ENCODE measurements around the gene ITPR2.

ITPR2 gene

GRCh38 chr12:26773313-26774104 lies 59.5 kb downstream of the ITPR2 start:
- Histone ChIP-seq H3K79me2 (ENCODE audit: insufficient read depth, low read length) (no peaks in the 10 kb centered on the region), H3K9me2 (replicated peaks; ENCODE audit: low read depth, low read length) (no peaks in the 10 kb centered on the region), H3F3A (ENCODE audit: low read depth) (no peaks in the 10 kb centered on the region), H3K9ac (ENCODE audit: low read depth, low read length, poor library complexity, severe bottlenecking) (no peak overlapping the region), H3K4me3 (ENCODE audit: low read length, poor library complexity, severe bottlenecking) (no peak overlapping the region), H4K20me1 (ENCODE audit: insufficient read depth, low read length, poor library complexity, severe bottlenecking) (no peaks in the 10 kb centered on the region), H3K36me3 (ENCODE audit: insufficient read depth, low read length) (no peaks in the 10 kb centered on the region), H3K9me3 (ENCODE audit: insufficient read depth, low read depth, low read length) (no peaks in the 10 kb centered on the region), H3K4me2 (ENCODE audit: low read depth, low read length, poor library complexity, severe bottlenecking) (no peak overlapping the region), H3K27me3 (ENCODE audit: insufficient read depth, low read length, poor library complexity, severe bottlenecking) (no peaks in the 10 kb centered on the region), H3K4me1 (ENCODE audit: insufficient read depth, low read length, poor library complexity, severe bottlenecking) (peaks cover 17% of the 10 kb centered on the region), H2AFZ (ENCODE audit: low read length) (no peak overlapping the region)
- TF ChIP-seq EZH2phosphoT487 (IDR thresholded peaks at IDR 0.05; ENCODE audit: borderline replicate concordance): no peak
- TF ChIP-seq, protein P1, sequence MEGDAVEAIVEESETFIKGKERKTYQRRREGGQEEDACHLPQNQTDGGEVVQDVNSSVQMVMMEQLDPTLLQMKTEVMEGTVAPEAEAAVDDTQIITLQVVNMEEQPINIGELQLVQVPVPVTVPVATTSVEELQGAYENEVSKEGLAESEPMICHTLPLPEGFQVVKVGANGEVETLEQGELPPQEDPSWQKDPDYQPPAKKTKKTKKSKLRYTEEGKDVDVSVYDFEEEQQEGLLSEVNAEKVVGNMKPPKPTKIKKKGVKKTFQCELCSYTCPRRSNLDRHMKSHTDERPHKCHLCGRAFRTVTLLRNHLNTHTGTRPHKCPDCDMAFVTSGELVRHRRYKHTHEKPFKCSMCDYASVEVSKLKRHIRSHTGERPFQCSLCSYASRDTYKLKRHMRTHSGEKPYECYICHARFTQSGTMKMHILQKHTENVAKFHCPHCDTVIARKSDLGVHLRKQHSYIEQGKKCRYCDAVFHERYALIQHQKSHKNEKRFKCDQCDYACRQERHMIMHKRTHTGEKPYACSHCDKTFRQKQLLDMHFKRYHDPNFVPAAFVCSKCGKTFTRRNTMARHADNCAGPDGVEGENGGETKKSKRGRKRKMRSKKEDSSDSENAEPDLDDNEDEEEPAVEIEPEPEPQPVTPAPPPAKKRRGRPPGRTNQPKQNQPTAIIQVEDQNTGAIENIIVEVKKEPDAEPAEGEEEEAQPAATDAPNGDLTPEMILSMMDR (conservative IDR thresholded peaks at IDR 0.05; ENCODE audit: low read length): no peak

DNA sequence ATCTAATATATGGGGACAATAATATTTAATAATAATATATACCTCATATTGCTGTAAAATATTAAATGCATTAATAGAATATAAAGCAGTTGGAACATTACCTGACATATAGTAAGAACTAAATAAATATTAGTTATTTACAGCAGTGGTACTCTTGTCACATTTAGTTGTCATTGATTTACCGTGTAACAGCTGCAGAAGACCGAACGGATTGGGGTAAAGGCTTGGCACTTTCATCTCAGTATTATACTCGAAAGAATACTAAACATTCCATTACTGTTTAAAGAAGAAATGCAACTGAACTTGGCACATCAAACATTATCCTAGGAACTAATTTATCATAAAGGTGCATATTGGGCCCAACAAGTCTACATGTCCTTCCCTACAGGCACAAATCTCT lies 61.1 kb downstream of the ITPR2 start:
- no peak overlapping the region for H2AFZ ChIP-seq (ENCODE audit: low read length)
- H3K9ac ChIP-seq (ENCODE audit: low read depth, low read length, poor library complexity, severe bottlenecking): no peak overlapping the region
- TF ChIP-seq, protein P1 (conservative IDR thresholded peaks at IDR 0.05; ENCODE audit: low read length): no peak
- TF ChIP-seq EZH2phosphoT487 (IDR thresholded peaks at IDR 0.05; ENCODE audit: borderline replicate concordance): no peak
- H3K27me3 ChIP-seq (ENCODE audit: insufficient read depth, low read length, poor library complexity, severe bottlenecking): no peaks in the 10 kb centered on the region
- H3K79me2 ChIP-seq (ENCODE audit: insufficient read depth, low read length): no peaks in the 10 kb centered on the region
- no peaks in the 10 kb centered on the region for H3K9me2 ChIP-seq (replicated peaks; ENCODE audit: low read depth, low read length)
- no peaks in the 10 kb centered on the region for H4K20me1 ChIP-seq (ENCODE audit: insufficient read depth, low read length, poor library complexity, severe bottlenecking)
- H3F3A ChIP-seq (ENCODE audit: low read depth): no peaks in the 10 kb centered on the region
- H3K4me1 ChIP-seq (ENCODE audit: insufficient read depth, low read length, poor library complexity, severe bottlenecking): peaks cover 25% of the 10 kb centered on the region
- H3K4me2 ChIP-seq (ENCODE audit: low read depth, low read length, poor library complexity, severe bottlenecking): no peak overlapping the region
- H3K4me3 ChIP-seq (ENCODE audit: low read length, poor library complexity, severe bottlenecking): no peak overlapping the region
- no peaks in the 10 kb centered on the region for H3K36me3 ChIP-seq (ENCODE audit: insufficient read depth, low read length)
- H3K9me3 ChIP-seq (ENCODE audit: insufficient read depth, low read depth, low read length): no peaks in the 10 kb centered on the region

GRCh38 chr12:26770239-26771070 lies 62.5 kb downstream of the ITPR2 start:
- Histone ChIP-seq H3K27me3 (ENCODE audit: insufficient read depth, low read length, poor library complexity, severe bottlenecking) (no peaks in the 10 kb centered on the region), H3F3A (ENCODE audit: low read depth) (no peaks in the 10 kb centered on the region), H4K20me1 (ENCODE audit: insufficient read depth, low read length, poor library complexity, severe bottlenecking) (no peaks in the 10 kb centered on the region), H3K79me2 (ENCODE audit: insufficient read depth, low read length) (no peaks in the 10 kb centered on the region), H2AFZ (ENCODE audit: low read length) (no peak overlapping the region), H3K4me2 (ENCODE audit: low read depth, low read length, poor library complexity, severe bottlenecking) (no peak overlapping the region), H3K9me2 (replicated peaks; ENCODE audit: low read depth, low read length) (no peaks in the 10 kb centered on the region), H3K36me3 (ENCODE audit: insufficient read depth, low read length) (no peaks in the 10 kb centered on the region), H3K9ac (ENCODE audit: low read depth, low read length, poor library complexity, severe bottlenecking) (no peak overlapping the region), H3K9me3 (ENCODE audit: insufficient read depth, low read depth, low read length) (no peaks in the 10 kb centered on the region), H3K4me1 (ENCODE audit: insufficient read depth, low read length, poor library complexity, severe bottlenecking) (peaks cover 25% of the 10 kb centered on the region), H3K4me3 (ENCODE audit: low read length, poor library complexity, severe bottlenecking) (no peak overlapping the region)
- TF ChIP-seq, protein P1 (conservative IDR thresholded peaks at IDR 0.05; ENCODE audit: low read length): no peak
- TF ChIP-seq EZH2phosphoT487 (IDR thresholded peaks at IDR 0.05; ENCODE audit: borderline replicate concordance): no peak

Measured in Loucy (cell line).